NCI-H2171 (cell line): ENCODE data around the gene RUNX1.
"Not testable (repeated sequence)": the region's sequence is repeated elsewhere in the genome, so short reads cannot be mapped to it uniquely, and the experiment has no call there.

Source experiments
- DNase-seq: peaks from one replicate; lab custom pipeline; 2025; lab: John Stamatoyannopoulos, UW

The RUNX1 gene

GRCh38 chr21:35016517-35017188 is 32.4 kb downstream of the RUNX1 start:
- DNase-seq, result no peak

GRCh38 chr21:35016071-35016470 is 33.0 kb downstream of the RUNX1 start:
- DNase-seq, result no peak

GRCh38 chr21:35015435-35016024 is 33.6 kb downstream of the RUNX1 start:
- DNase-seq, result no peak

- DNase-seq, result no peak
Measured at GRCh38 chr21:35014302-35015041, 34.6 kb downstream of the RUNX1 start.

GRCh38 chr21:35011681-35012080 is 37.4 kb downstream of the RUNX1 start:
- DNase-seq, result no peak

GRCh38 chr21:35010447-35010846 is 38.7 kb downstream of the RUNX1 start:
- no peak for DNase-seq

GRCh38 chr21:35007348-35007747 is 41.8 kb downstream of the RUNX1 start:
- DNase-seq, result no peak

GRCh38 chr21:35006771-35007170 is 42.3 kb downstream of the RUNX1 start:
- DNase-seq, result no peak

GRCh38 chr21:35006248-35006647 is 42.9 kb downstream of the RUNX1 start:
- no peak for DNase-seq

- no peak for DNase-seq
Measured at GRCh38 chr21:35005560-35006224, 43.4 kb downstream of the RUNX1 start.

GRCh38 chr21:35005077-35005476 is 44.0 kb downstream of the RUNX1 start:
- DNase-seq, result no peak

- DNase-seq, result no peak
Measured at GRCh38 chr21:35004314-35004713, 44.8 kb downstream of the RUNX1 start.

GRCh38 chr21:35002879-35003722 is 46.0 kb downstream of the RUNX1 start:
- DNase-seq, result no peak

- no peak for DNase-seq
Measured at GRCh38 chr21:34999397-34999941, 49.6 kb downstream of the RUNX1 start.

GRCh38 chr21:34998176-34998575 is 50.9 kb downstream of the RUNX1 start:
- DNase-seq, result no peak

GRCh38 chr21:34997294-34997693 is 51.8 kb downstream of the RUNX1 start:
- no peak for DNase-seq

- DNase-seq, result no peak
Measured at GRCh38 chr21:34996304-34997101, 52.6 kb downstream of the RUNX1 start.

- no peak for DNase-seq
Measured at GRCh38 chr21:34995979-34996303, 53.2 kb downstream of the RUNX1 start.

- no peak for DNase-seq
Measured at GRCh38 chr21:34994766-34995631, 54.1 kb downstream of the RUNX1 start.

- not testable (repeated sequence) for DNase-seq
Measured at GRCh38 chr21:34993521-34993921, 55.6 kb downstream of the RUNX1 start.
